Colonic mucosa (tissue), 4 donors: ENCODE measurements around the gene FARS2. TPM values are rescaled to one million over a fixed set of nuclear protein-coding genes. Genes with fewer than 3 reads are reported as not detected.

Experiments
- DNase-seq: peaks from one replicate; pipeline ENCODE4 v3.0.0-alpha.2; 2020
- H3K27ac ChIP-seq: fragments of 200-600 bp; one replicate; pipeline ENCODE4 v1.8.0; 2021
- H3K27me3 ChIP-seq: fragments of 200-600 bp; one replicate; pipeline ENCODE4 v1.8.0; 2021
- H3K36me3 ChIP-seq: fragments of 200-600 bp; one replicate; pipeline ENCODE4 v1.8.0; 2021
- H3K4me1 ChIP-seq: fragments of 200-600 bp; one replicate; pipeline ENCODE4 v1.8.0; 2021; ENCODE audit warnings: mild to moderate bottlenecking
- H3K4me3 ChIP-seq: fragments of 200-600 bp; one replicate; pipeline ENCODE4 v1.8.0; 2021
- H3K9ac ChIP-seq, 2 donors: one replicate each; pipeline ENCODE4 v1.7.0; 2013; ENCODE audit warnings: control low read depth in 2 of 2, low read depth in 2 of 2, low read length in 2 of 2
- H3K9me3 ChIP-seq: fragments of 200-600 bp; one replicate; pipeline ENCODE4 v1.8.0; 2021
- CTCF ChIP-seq: fragments of 200-600 bp; IDR thresholded peaks from one replicate; pipeline ENCODE4 v1.8.0; 2022; ENCODE audit warnings: antibody characterized with exemption, mild to moderate bottlenecking
- intact Hi-C: fragments of 100-400 bp; cut with DNase I; formaldehyde crosslinking; loops from one replicate; pipeline ENCODE4 v1.14.1; 2022
- total RNA-seq, 2 donors: library from RNA; stranded (reverse); fragmentation: NEBNext Ultra II Directional in 1 of 2; extraction: Animal tissue kit (Norgen Biotek cat#: 25700) in 1 of 2; gene quantifications; one replicate each; pipeline ENCODE4 v1.2.1, GENCODE V29; 2021
- donor health status: healthy.
- donor health status: DM: no; HTN: no; CAD: no.
- donor health status: DM: no; HTN: no; CAD: no.

The FARS2 gene
- total RNA-seq, 2 donors from 2014 or later = 14.7 to 23.0 TPM

GRCh38 chr6:5490501-5491069 lies 229.3 kb downstream of the FARS2 start:
- Histone ChIP-seq H3K27me3 (no peaks in the 10 kb centered on the region), H3K9ac (no peak overlapping the region), H3K9me3 (no peaks in the 10 kb centered on the region), H3K36me3 (no peaks in the 10 kb centered on the region), H3K4me1 (no peaks in the 10 kb centered on the region), H3K4me3 (no peak overlapping the region), H3K27ac (no peak overlapping the region)
- TF ChIP-seq CTCF = no peak
- DNase-seq = no peak
- intact Hi-C loops = no loop called here

GRCh38 chr6:5492356-5492755 lies 231.0 kb downstream of the FARS2 start:
- H3K4me1 ChIP-seq = no peaks in the 10 kb centered on the region
- H3K9me3 ChIP-seq = no peaks in the 10 kb centered on the region
- H3K9ac ChIP-seq = no peak overlapping the region
- H3K27me3 ChIP-seq = no peaks in the 10 kb centered on the region
- TF ChIP-seq CTCF = no peak
- H3K27ac ChIP-seq = no peak overlapping the region
- intact Hi-C loops = no loop called here
- H3K4me3 ChIP-seq = no peak overlapping the region
- DNase-seq = no peak
- H3K36me3 ChIP-seq = no peaks in the 10 kb centered on the region

DNA sequence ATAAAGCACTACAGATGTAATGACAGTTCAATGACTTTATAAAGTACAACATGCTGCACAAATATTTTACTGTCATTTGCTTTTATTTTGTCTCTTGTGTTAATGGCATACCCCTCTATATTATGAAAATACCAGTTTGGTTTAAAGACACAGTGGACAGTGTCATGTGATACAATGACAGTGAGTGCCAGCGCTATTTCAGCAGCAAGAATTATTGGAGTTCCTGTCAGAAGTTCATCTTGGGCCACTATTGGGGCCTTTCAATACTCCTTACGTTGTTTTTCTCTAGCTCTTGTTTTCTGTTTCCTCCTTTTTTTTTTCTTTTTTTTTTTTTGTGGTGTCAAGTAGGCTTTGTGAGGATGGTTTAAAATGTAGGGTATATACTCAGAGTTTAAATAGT lies 232.5 kb downstream of the FARS2 start:
- intact Hi-C loops = no loop called here
- no peaks in the 10 kb centered on the region for H3K9me3 ChIP-seq
- no peak overlapping the region for H3K27ac ChIP-seq
- no peaks in the 10 kb centered on the region for H3K36me3 ChIP-seq
- no peak overlapping the region for H3K4me3 ChIP-seq
- H3K9ac ChIP-seq = no peak overlapping the region
- H3K4me1 ChIP-seq = no peaks in the 10 kb centered on the region
- DNase-seq = no peak
- no peak for TF ChIP-seq CTCF
- H3K27me3 ChIP-seq = no peaks in the 10 kb centered on the region

GRCh38 chr6:5497896-5498578 lies 236.7 kb downstream of the FARS2 start:
- H3K36me3 ChIP-seq = no peaks in the 10 kb centered on the region
- no peaks in the 10 kb centered on the region for H3K9me3 ChIP-seq
- no peak overlapping the region for H3K4me3 ChIP-seq
- intact Hi-C loops = no loop called here
- no peak for DNase-seq
- no peak overlapping the region for H3K27ac ChIP-seq
- no peaks in the 10 kb centered on the region for H3K4me1 ChIP-seq
- TF ChIP-seq CTCF = no peak
- no peaks in the 10 kb centered on the region for H3K27me3 ChIP-seq
- no peak overlapping the region for H3K9ac ChIP-seq

DNA sequence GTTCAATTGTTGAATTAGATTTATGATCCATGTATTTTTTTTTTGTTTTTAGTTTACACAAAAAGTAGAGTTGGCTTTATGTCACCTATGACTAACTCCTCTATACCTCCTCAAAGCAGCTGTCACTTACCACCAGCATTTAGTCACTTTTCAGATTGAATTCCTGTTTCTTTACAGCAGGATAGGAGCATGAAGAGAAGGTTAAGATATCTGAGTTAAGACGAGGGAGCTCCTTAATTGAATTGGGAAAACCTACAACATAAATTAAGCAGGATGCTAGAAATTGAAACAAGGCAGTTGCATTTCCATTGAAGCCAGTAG lies 237.2 kb downstream of the FARS2 start:
- intact Hi-C loops = no loop called here
- H3K4me1 ChIP-seq = no peaks in the 10 kb centered on the region
- H3K27ac ChIP-seq = no peak overlapping the region
- no peaks in the 10 kb centered on the region for H3K9me3 ChIP-seq
- no peak overlapping the region for H3K9ac ChIP-seq
- no peak overlapping the region for H3K4me3 ChIP-seq
- no peaks in the 10 kb centered on the region for H3K27me3 ChIP-seq
- TF ChIP-seq CTCF = no peak
- no peaks in the 10 kb centered on the region for H3K36me3 ChIP-seq
- no peak for DNase-seq
